Activated B cell treated with CpG ODN at 0.5 μM for 24 hours (primary cell): Measurements from ENCODE around the gene LMTK2. TPM values are rescaled to one million over a fixed set of nuclear protein-coding genes. Genes with fewer than 3 reads are reported as not detected.

Source experiments
- ATAC-seq: fragments of 200-7000 bp; cut with Tn5 transposase; one replicate; pipeline ENCODE4 v1.10.0; 2021; ENCODE audit warnings: low read depth, mild to moderate bottlenecking, moderate library complexity
- CTCF ChIA-PET: fragments of 350-600 bp; sonication (Branson Sonifier 250); formaldehyde crosslinking; loops from one replicate; lab custom pipeline; 2021; ENCODE audit warnings: antibody characterized with exemption; lab: Charles Lee
- POLR2A ChIA-PET: fragments of 350-600 bp; sonication (Branson Sonifier 250); formaldehyde crosslinking; loops from one replicate; lab custom pipeline; 2021; ENCODE audit warnings: antibody characterized with exemption; lab: Charles Lee
- DNase-seq: peaks from one replicate; pipeline ENCODE4 v3.0.0; 2022
- H3K27ac Mint-ChIP-seq: one replicate; pipeline ENCODE4 v1.8.0; 2020; ENCODE audit warnings: mixed read lengths
- H3K27me3 Mint-ChIP-seq: one replicate; pipeline ENCODE4 v1.8.0; 2021; ENCODE audit warnings: mixed read lengths
- H3K36me3 Mint-ChIP-seq: one replicate; pipeline ENCODE4 v1.8.0; 2021; ENCODE audit warnings: low read depth, mixed read lengths
- H3K4me1 Mint-ChIP-seq: one replicate; pipeline ENCODE4 v1.8.0; 2021; ENCODE audit warnings: mixed read lengths
- H3K4me3 Mint-ChIP-seq: one replicate; pipeline ENCODE4 v1.8.0; 2020; ENCODE audit warnings: mild to moderate bottlenecking, mixed read lengths
- H3K9me3 Mint-ChIP-seq: one replicate; pipeline ENCODE4 v1.8.0; 2020; ENCODE audit warnings: mixed read lengths
- intact Hi-C: fragments of 100-400 bp; cut with micrococcal nuclease; formaldehyde crosslinking; loops from one replicate; pipeline ENCODE4 v1.15.1; 2024
- total RNA-seq: library from RNA; stranded (reverse); gene quantifications from 2 replicates; pipeline ENCODE4 v1.2.3, GENCODE V29; 2022
- TF ChIP-seq, protein P1 (sequence below): fragments of 200-600 bp; IDR thresholded peaks from one replicate; pipeline ENCODE4 v1.8.0; 2022; ENCODE audit warnings: antibody characterized with exemption, mild to moderate bottlenecking

Gene LMTK2
- total RNA-seq, 1 donor from 2014 or later, result 9.6 TPM

DNA sequence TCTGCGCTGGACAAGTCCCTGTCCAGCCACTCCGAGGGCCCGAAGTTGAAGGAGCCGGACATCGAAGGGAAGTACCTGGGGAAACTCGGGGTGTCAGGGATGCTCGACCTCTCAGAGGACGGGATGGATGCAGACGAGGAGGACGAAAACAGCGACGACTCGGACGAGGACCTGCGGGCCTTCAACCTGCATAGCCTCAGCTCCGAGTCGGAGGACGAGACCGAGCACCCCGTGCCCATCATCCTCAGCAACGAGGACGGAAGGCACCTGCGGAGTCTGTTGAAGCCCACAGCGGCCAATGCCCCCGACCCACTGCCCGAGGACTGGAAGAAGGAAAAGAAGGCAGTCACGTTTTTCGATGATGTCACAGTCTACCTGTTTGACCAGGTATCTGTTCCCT, 87.5 kb downstream of the LMTK2 start:
- CTCF ChIA-PET, result no interaction called here
- POLR2A ChIA-PET, result no interaction called here
- Mint-ChIP-seq H3K27me3 (peaks cover 11% of the 10 kb centered on the region), H3K27ac (no peak overlapping the region), H3K4me1 (peaks cover 3% of the 10 kb centered on the region), H3K4me3 (no peak overlapping the region), H3K9me3 (no peaks in the 10 kb centered on the region), H3K36me3 (peaks cover 66% of the 10 kb centered on the region)
- intact Hi-C loops, result no loop called here
- ATAC-seq, result no peak
- TF ChIP-seq, protein P1, sequence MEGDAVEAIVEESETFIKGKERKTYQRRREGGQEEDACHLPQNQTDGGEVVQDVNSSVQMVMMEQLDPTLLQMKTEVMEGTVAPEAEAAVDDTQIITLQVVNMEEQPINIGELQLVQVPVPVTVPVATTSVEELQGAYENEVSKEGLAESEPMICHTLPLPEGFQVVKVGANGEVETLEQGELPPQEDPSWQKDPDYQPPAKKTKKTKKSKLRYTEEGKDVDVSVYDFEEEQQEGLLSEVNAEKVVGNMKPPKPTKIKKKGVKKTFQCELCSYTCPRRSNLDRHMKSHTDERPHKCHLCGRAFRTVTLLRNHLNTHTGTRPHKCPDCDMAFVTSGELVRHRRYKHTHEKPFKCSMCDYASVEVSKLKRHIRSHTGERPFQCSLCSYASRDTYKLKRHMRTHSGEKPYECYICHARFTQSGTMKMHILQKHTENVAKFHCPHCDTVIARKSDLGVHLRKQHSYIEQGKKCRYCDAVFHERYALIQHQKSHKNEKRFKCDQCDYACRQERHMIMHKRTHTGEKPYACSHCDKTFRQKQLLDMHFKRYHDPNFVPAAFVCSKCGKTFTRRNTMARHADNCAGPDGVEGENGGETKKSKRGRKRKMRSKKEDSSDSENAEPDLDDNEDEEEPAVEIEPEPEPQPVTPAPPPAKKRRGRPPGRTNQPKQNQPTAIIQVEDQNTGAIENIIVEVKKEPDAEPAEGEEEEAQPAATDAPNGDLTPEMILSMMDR, result no peak
- no peak for DNase-seq

DNA sequence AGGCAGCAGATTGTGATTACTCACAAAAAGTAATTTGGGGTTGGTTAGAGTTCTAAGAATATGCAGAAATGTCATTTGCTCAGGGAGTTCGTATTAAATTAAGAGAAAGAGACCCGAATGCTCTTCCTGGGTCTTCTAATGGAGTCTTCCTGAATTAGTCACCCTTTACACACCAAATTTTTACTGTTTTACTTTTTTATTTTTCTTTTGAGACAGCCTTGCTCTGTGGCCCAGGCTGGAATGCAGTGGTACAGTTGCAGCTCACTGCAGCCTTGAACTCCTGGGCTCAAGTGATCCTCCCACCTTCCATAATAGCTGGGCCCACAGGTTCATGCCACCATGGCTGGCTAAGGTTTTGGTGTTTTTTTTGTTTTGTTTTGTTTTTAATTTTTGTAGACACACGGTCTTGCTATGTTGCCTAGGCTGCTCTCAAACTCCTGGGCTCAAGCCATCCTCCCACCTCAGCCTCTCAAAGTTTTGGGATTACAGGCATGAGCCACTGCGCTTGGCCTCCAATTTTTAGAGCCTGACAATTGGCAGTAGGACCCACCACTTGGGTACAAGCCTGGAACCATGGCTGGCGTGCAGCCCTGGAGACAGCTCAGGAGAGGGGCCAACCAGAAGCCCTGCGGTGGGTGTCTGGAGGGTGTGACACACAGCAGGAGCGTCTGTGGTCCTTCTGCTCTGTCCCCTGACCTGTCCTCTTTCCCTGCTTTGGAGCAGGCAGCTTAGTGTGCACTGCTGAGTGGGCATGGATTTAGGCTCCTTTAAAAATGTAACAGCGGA, 88.2 kb downstream of the LMTK2 start:
- Mint-ChIP-seq H3K4me1 (peaks cover 9% of the 10 kb centered on the region), H3K4me3 (no peak overlapping the region), H3K9me3 (no peaks in the 10 kb centered on the region), H3K27ac (no peak overlapping the region), H3K36me3 (peaks cover 61% of the 10 kb centered on the region), H3K27me3 (peaks cover 11% of the 10 kb centered on the region)
- ATAC-seq, result no peak
- intact Hi-C loops, result no loop called here
- DNase-seq, result no peak
- POLR2A ChIA-PET, result no interaction called here
- CTCF ChIA-PET, result no interaction called here
- TF ChIP-seq, protein P1, result no peak

DNA sequence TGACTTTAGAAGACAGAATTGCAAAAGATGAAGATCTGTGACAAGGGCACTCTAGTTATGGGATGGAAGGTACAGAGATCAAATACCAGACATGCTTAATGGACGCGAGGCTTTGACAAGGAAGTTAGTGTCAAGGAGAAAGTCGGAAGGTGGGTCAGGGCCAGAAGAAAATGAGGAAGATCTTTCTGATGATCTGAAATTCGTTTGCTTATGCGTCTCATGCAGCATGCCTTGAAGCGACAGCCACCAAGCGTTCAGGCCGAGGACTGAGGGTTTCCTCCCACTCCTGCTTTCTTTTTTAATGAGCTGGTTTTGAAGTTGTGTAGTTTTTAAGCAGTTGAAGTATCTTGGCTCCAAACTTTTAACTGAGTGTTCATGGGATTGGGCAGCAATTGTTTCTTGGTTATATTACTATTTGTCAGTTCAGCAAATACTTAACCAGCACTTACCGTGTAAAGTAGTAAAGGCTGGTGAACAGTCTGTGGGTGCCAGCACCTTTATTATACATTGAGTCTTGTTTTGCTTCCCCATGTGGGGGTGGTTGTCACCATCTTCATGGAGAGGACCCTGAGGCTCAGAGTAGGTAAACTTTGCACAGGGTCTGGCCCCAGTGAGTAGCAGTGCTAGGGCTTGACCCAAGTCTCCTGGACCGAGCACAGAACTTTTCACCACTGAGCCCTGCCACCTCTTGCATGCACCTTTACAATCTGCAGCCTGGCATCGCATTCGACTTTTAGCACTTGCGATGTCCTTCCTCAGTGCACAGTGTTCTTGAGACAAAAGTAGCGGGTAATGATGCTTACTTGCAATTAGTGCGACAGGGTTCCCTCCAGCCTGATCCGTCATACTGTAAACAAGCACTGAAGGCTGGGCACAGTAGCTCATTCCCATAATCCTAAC, 90.3 kb downstream of the LMTK2 start:
- TF ChIP-seq, protein P1, result no peak
- H3K36me3 Mint-ChIP-seq, result peaks cover 43% of the 10 kb centered on the region
- H3K27me3 Mint-ChIP-seq, result peaks cover 11% of the 10 kb centered on the region
- ATAC-seq (no peak), DNase-seq (no peak)
- POLR2A ChIA-PET, result no interaction called here
- H3K27ac Mint-ChIP-seq, result no peak overlapping the region
- H3K4me1 Mint-ChIP-seq, result peaks cover 30% of the 10 kb centered on the region
- intact Hi-C loops, result no loop called here
- H3K4me3 Mint-ChIP-seq, result no peak overlapping the region
- H3K9me3 Mint-ChIP-seq, result no peaks in the 10 kb centered on the region
- CTCF ChIA-PET, result no interaction called here

DNA sequence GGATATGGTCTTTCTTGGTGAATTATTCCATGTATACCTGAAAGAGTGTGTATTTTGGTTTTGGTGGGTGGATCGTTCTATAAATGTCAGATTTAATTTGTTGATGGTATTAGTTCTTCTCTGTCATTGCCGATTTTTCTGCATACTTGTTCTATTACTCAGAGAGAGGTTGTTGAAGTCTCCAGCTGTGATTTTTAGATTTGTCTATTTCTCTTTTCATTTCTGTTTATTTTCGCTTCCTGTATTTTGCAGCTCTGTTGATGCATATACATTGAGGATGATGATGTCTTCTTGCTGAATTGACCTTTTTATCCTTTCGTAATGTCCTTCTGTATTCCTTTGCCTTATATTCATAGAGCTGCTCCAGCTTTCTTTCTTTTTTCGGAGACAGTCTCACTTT, 92.5 kb downstream of the LMTK2 start:
- H3K36me3 Mint-ChIP-seq, result peaks cover 22% of the 10 kb centered on the region
- DNase-seq, result no peak
- TF ChIP-seq, protein P1, result no peak
- H3K27me3 Mint-ChIP-seq, result peaks cover 7% of the 10 kb centered on the region
- H3K9me3 Mint-ChIP-seq, result no peaks in the 10 kb centered on the region
- ATAC-seq, result no peak
- H3K4me1 Mint-ChIP-seq, result peaks cover 52% of the 10 kb centered on the region
- H3K27ac Mint-ChIP-seq, result no peak overlapping the region
- ChIA-PET CTCF (no interaction called here), POLR2A (interaction anchor here (0.7 kb wide), 1 partner anchor 202 kb away, joined by 3 read pairs; the partner anchor contains the start of gene BAIAP2L1)
- peak overlapping the region; percentile 29 for H3K4me3 Mint-ChIP-seq
- intact Hi-C loops, result no loop called here

DNA sequence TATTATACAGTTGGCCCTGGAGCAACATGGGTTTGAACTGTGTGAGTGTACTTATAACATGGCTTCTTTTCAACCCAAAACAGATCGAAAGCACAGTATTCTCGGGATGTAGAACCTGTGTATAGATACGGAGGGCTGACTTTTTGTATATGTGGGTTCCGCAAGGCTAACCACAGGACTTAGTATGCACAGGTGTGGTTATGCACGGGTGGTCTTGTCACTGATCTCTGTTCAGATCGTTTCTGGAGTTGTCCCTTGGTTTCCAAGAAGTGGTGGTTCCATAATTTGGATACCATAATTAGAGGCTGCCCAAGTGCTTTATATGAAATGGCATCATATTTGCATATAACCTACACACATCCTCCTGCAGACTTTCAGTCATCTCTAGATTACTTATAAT, 93.7 kb downstream of the LMTK2 start:
- intact Hi-C loops, result loop anchor here (10.0 kb wide), 1 partner anchor 604 kb away; no protein-coding TSS in a partner anchor
- DNase-seq (no peak), ATAC-seq (peak; percentile 2)
- Mint-ChIP-seq H3K4me1 (peaks cover 57% of the 10 kb centered on the region), H3K4me3 (peak overlapping the region; percentile 29), H3K27me3 (peaks cover 10% of the 10 kb centered on the region), H3K9me3 (no peaks in the 10 kb centered on the region), H3K36me3 (peaks cover 20% of the 10 kb centered on the region), H3K27ac (peak overlapping the region; percentile 1)
- TF ChIP-seq, protein P1, result no peak
- ChIA-PET POLR2A (no interaction called here), CTCF (no interaction called here)
